EL (cell line): Measurements from ENCODE around the gene KRTAP4-9.
"Not testable (repeated sequence)": the region's sequence is repeated elsewhere in the genome, so short reads cannot be mapped to it uniquely, and the experiment has no call there.

Experiments
- DNase-seq: peaks from one replicate; pipeline ENCODE4 v3.0.0-alpha.2; 2016

Gene KRTAP4-9

DNA sequence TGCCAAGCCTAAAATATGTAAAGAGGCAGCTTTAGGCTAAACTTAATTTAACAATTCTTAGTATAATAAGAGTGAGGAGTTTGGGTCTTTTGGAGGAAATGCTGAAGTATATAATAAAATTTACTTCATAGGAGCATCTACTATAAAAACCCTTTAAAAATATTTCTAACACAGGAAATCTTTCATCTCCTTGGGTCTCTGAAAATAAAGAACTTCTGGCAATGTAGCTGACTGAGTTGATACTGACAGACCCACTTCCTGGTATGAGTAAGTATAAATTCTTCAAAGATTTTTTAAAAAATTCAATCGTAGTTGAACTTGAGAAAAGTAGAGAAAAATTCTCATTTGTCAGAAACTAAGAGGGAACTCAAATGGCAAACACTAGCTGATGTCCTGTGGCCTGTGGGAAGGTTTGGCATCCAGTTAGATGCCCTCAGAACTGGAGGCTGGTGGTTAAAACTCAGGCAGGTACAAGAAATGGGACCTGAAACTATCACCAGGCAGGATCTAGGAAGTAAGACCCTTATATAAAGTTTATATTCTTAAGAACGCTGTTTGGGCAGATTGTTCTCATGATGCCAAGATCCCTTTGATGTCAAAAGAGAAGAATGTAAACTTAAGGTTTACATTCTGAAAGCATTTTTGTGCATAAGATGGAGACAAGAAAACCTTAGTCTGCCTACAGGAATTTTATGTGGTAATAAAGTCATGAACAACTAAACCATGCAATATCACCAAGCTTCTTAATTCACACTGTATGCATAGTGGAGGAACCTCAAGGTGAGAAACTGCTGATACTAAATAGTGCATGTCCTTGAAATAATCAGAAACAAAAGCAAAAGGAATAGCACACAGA is 28.9 kb downstream of the KRTAP4-9 start:
- no peak for DNase-seq

DNA sequence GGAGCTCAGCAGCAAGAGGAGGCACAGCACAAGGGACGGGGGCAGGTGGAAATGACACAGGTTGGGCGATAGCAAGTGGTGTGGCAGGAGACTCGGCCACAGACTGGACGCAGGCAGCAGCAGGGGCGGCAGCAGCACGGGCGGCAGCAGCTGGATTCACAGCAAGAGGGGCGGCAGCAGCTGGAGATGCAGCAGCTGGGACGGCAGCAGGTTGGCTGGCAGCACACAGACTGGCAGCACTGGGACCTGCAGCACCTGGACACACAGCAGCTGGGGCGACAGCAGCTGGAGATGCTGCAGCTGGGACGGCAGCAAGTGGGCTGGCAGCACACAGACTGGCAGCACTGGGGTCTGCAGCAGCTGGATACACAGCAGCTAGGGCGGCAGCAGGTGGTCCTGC is 34.7 kb downstream of the KRTAP4-9 start:
- not testable (repeated sequence) for DNase-seq

DNA sequence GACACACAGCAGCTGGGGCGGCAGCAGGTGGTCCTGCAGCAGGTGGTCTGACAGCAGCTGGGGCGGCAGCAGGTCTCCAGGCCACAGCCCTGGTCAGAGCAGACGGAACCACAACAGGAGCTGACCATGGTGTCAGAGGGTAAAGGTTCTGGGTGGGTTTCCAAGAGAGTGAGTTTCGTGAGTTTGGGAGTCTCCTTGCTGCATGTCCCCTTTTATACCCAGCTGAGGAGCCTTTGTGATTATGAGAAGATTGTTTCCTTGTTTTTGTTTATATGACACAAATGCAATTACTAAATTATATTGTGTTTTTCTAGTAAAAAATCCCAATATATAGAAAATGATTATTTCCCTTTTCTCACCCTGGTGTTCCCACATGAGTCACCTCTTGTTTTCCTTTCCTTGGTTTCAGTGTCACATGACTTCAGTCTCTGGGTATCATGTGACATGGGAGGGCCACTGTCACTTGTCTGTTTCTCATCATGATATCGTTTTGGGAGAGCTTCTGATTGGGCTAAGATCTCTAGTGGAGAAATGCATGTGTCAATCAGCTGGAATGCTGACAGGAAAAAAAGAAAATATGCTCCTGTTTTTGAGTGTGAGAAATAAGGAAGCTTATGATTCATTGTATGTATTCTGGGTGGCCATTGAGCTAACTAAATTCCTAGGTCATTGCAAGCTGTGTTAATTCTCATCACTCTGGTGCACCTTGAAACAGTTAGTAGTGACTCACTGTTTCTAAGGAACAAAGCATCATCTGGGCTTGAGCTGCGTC is 35.4 kb downstream of the KRTAP4-9 start, which contains the start of gene KRTAP4-6:
TSS of gene KRTAP4-6 (minus strand) at position 185 of the 772 bp plus-strand sequence. CDS start at position 128, 57 bp downstream.
- DNase-seq, result peak; percentile 86

DNA sequence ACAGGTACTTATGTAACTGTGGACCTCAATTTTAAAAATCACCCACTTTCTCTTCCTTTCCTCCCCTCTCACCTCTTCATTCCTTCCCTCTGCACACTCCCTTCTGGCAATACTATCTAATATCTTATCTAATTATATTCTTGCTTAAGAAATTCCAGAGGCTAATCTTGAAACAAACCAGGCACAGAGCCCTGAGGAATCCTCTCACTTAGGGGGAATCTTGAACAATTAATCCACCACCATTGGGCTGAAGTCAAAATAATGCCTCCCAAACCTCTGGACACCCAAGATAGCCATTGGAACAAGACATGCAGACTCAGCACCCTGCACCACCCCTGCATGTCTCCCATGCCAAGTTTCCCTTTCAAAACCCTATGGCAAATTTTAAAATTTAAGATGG is 36.2 kb downstream of the KRTAP4-9 start:
- no peak for DNase-seq

DNA sequence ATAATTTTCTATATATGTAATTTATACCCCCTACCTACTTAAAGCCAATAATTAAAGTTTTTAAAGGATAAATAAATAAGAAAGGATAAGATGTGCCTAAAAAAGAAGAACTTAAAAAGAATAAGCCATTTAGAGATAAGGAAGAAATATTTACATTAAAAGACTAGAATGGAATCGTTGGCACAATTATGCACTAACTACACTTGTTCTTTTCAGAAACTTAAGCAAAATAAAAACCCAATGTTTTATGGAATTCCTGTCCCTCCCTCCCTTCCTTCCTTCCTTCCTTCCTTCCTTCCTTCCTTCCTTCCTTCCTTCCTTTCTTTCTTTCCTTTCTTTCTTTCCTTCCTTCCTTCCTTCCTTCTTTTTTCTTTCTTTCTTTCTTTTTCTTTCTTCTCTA is 39.7 kb downstream of the KRTAP4-9 start:
- no peak for DNase-seq

DNA sequence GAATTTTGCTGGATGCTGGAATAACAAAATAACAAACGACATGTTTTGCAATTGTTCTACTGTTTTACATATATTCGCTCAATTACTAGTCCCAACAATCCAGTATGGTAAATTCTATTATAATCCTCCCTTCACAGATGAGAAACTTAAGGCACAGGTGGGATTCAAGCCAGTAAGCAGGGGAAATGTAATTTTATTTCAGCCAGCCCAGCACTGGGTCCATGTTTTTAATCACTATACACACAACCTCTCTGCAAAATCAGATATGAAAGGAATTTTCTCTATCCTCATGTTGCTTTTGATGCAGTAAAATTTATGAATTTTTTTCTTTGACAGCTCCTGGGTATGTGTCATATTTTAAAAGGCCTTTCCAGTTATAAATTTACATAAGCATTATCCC is 40.1 kb downstream of the KRTAP4-9 start:
- DNase-seq, result no peak

DNA sequence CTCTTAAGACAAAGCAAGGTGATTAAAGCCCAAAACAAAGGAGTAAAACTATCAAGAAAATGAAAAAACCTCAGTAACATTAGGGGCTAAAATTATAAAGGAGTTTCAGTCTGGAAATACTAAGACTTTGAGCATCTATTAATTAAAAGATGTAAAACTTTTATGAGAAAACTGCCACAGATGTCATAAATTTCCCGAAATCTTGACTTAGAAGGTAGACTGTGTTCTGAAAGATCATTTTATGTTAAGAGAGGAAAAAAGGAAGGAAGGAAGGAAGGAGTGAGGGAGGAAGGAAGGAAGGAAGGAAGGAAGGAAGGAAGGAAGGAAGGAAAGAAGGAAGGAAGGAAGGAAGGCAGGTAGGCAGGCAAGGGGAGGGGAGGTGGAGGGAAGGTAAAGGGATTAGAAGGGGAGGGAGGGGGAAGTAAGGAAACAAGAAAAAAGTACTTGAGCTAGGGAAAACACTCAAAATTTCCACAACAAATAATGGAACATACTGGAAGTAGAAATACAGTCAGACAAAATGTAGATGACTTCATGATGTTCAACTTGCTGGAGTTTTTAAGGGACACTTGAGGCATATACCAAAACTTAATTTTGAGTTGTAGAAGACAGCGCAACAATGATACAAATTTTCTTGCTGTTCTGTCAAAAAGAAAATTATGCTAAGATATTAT is 42.5 kb downstream of the KRTAP4-9 start:
- no peak for DNase-seq

DNA sequence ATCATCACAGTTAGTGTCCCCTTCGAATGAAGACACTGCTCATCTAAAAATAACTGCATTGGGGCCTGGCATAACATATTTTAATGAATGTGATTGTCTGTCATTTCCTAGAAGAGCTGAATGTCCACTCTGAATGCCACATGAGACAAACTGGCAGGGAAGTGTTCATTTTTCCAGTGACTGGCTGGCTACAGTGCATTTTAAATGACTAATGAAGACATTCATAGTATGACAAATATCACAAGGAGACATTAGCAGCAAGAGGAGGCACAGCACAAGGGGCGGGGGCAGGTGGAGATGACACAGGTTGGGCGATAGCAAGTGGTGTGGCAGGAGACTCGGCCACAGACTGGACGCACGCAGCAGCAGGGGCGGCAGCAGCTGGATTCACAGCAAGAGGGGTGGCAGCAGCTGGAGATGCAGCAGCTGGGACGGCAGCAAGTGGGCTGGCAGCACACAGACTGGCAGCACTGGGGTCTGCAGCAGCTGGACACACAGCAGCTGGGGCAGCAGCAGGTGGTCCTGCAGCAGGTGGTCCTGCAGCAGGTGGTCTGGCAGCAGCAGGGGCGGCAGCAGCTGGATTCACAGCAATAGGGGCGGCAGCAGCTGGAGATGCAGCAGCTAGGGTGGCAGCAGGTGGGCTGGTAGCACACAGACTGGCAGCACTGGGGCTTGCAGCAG is 43.9 kb downstream of the KRTAP4-9 start:
- DNase-seq, result not testable (repeated sequence)

DNA sequence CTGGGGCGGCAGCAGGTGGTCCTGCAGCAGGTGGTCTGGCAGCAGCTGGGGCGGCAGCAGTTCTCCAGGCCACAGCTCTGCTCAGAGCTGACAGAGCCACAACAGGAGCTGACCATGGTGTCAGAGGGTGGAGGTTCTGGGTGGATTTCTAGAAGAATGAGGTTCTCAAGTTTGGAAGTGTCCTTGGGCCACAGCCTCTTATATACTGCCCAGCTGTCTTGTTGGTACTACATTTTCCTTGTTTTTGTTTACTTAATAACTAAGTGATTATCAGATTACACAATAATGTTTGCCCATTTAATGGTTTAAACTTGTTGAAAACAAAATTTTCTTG is 44.4 kb downstream of the KRTAP4-9 start, which contains the start of gene KRTAP4-5:
TSS of gene KRTAP4-5 (minus strand) at position 174 of the 334 bp plus-strand sequence. CDS start at position 116, 58 bp downstream.
- DNase-seq, result no peak

DNA sequence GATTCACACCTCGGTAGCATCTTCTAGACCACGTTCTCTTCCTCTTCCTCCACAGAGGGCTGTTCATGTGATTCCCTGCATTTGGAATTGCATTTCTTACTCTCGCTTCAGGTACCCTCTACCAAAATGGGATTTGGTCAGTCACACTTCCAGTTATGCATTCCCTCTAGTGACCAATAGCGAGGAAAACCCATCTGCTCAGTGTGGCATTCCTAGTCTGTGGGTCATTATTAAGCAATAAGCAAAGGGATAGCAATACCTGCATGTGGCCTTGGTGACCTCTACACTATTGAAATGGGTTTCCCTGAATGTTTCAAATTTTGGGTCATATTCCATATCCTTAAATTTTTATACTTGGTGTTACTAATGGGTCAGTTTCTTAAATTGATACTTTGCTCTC is 44.8 kb downstream of the KRTAP4-9 start:
- no peak for DNase-seq

DNA sequence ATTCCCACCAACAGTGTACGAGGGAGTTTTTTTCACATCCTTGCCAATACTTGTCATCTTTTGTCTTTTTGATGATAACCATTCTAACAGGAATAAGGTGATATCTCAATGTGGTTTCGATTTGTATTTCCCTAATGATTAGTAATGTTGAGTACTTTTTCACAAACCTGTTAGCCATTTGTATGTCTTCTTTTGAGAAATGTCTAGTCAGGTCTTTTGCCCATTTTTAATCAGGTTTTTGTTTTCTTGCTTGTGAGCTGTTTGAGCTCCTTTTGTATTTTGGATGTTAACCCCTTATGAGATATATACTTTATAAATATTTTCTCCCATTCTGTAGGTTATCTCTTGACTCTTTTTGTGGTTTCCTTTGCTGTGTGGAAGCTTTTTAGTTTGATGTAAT is 46.3 kb downstream of the KRTAP4-9 start:
- DNase-seq, result no peak

DNA sequence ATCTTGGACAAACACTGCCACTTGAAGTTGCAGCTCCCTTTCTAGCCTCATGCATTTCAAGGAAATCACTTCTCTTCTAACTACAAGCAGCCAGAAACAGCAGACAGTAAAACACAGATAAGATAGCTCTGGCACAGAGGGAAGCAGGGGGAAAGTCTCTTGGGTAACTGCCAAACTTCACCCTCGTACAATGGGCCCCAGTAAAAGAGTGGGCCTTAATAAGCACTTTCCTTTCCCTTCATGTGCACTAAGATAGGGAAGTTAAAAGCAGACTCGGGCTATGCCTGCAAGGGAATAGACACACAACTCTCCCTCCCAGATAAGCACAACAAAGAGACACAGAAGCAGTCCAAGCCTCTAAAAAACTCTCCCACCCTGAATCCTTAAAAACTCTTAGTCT is 48.7 kb downstream of the KRTAP4-9 start:
- no peak for DNase-seq
